ENCODE results near the gene CCDC12.

Gene CCDC12

GRCh38 chr3:46976326-46977190, at the start of gene CCDC12:
CCDC12 (minus strand) TSS chr3:46976745; CDS start chr3:46976732, 13 bp downstream.
- DNase-seq (ENCODE audit: low read depth, low spot score): peak; percentile 97
- POLR2A ChIA-PET: interaction anchor here (0.5 to 1.2 kb wide), 10 partner anchors 11 to 273 kb away, joined by 3 to 5 read pairs (median 3); partner anchors contain the start of gene SETD2
- TF ChIP-seq CTCF (IDR thresholded peaks at IDR 0.05; ENCODE audit: insufficient read depth, low read length, missing control alignments): no peak
- H3K4me3 ChIP-seq (ENCODE audit: low read depth, low read length): peak within 1 kb of the TSS; percentile 97
- CTCF ChIA-PET: interaction anchor here (0.6 to 1.7 kb wide), 4 partner anchors 9 to 347 kb away, joined by 3 to 6 read pairs (median 4); no protein-coding TSS in a partner anchor

- no peak for TF ChIP-seq CTCF (IDR thresholded peaks at IDR 0.05; ENCODE audit: insufficient read depth, low read length, missing control alignments)
- ChIA-PET CTCF (interaction anchor here (1.3 kb wide), 1 partner anchor 144 kb away, joined by 4 read pairs; no protein-coding TSS in a partner anchor), POLR2A (interaction anchor here (1.0 kb wide), 1 partner anchor 138 kb away, joined by 3 read pairs; no protein-coding TSS in a partner anchor)
- no peak overlapping the region for H3K4me3 ChIP-seq (ENCODE audit: low read depth, low read length)
- no peak for DNase-seq (ENCODE audit: low read depth, low spot score)
Measured at GRCh38 chr3:47024932-47025331, 48.4 kb upstream of the CCDC12 start.

- no peak for TF ChIP-seq CTCF (IDR thresholded peaks at IDR 0.05; ENCODE audit: insufficient read depth, low read length, missing control alignments)
- no peak overlapping the region for H3K4me3 ChIP-seq (ENCODE audit: low read depth, low read length)
- POLR2A ChIA-PET: no interaction called here
- CTCF ChIA-PET: interaction anchor here (0.6 to 1.0 kb wide), 2 partner anchors 26 to 99 kb away, joined by 3 read pairs; no protein-coding TSS in a partner anchor
- DNase-seq (ENCODE audit: low read depth, low spot score): no peak
Measured at GRCh38 chr3:47022641-47023071, 46.1 kb upstream of the CCDC12 start.

- POLR2A ChIA-PET: no interaction called here
- DNase-seq (ENCODE audit: low read depth, low spot score): no peak
- CTCF ChIA-PET: interaction anchor here (0.9 to 1.6 kb wide), 2 partner anchors 15 to 302 kb away, joined by 3 to 5 read pairs; no protein-coding TSS in a partner anchor
- H3K4me3 ChIP-seq (ENCODE audit: low read depth, low read length): no peak overlapping the region
- TF ChIP-seq CTCF (IDR thresholded peaks at IDR 0.05; ENCODE audit: insufficient read depth, low read length, missing control alignments): no peak
Measured at GRCh38 chr3:47020311-47020710, 43.8 kb upstream of the CCDC12 start.

GRCh38 chr3:47019201-47019600, 42.7 kb upstream of the CCDC12 start:
- no peak for DNase-seq (ENCODE audit: low read depth, low spot score)
- no peak for TF ChIP-seq CTCF (IDR thresholded peaks at IDR 0.05; ENCODE audit: insufficient read depth, low read length, missing control alignments)
- CTCF ChIA-PET: interaction anchor here (0.7 to 1.2 kb wide), 2 partner anchors 9 to 247 kb away, joined by 3 to 5 read pairs; no protein-coding TSS in a partner anchor
- no peak overlapping the region for H3K4me3 ChIP-seq (ENCODE audit: low read depth, low read length)
- POLR2A ChIA-PET: no interaction called here

GRCh38 chr3:47018269-47018611, 41.7 kb upstream of the CCDC12 start:
- POLR2A ChIA-PET: no interaction called here
- TF ChIP-seq CTCF (IDR thresholded peaks at IDR 0.05; ENCODE audit: insufficient read depth, low read length, missing control alignments): no peak
- CTCF ChIA-PET: no interaction called here
- no peak overlapping the region for H3K4me3 ChIP-seq (ENCODE audit: low read depth, low read length)
- DNase-seq (ENCODE audit: low read depth, low spot score): no peak
